HepG2 (cell line): Measurements from ENCODE around the gene LRRC45. TPM values are rescaled to one million over a fixed set of nuclear protein-coding genes. Genes with fewer than 3 reads are reported as not detected.

Source experiments
- BHLHE40 ChIP-seq: IDR thresholded peaks from 2 replicates; pipeline ENCODE4 v1.6.1; 2011; ENCODE audit warnings: low read length, improper control_type of control experiment
- FOXC1 ChIP-seq: sonication (generic); formaldehyde crosslinking; IDR thresholded peaks from 2 replicates; pipeline ENCODE4 v1.8.0; 2022; ENCODE audit warnings: mild to moderate bottlenecking, missing genetic modification reagents, borderline replicate concordance
- PHF20 ChIP-seq: sonication (generic); formaldehyde crosslinking; IDR thresholded peaks from 2 replicates; pipeline ENCODE4 v1.5.0; 2020; ENCODE audit warnings: mild to moderate bottlenecking, missing genetic modification reagents
- RBAK ChIP-seq: sonication (generic); formaldehyde crosslinking; IDR thresholded peaks from 2 replicates; pipeline ENCODE4 v1.5.1; 2020; ENCODE audit warnings: mild to moderate bottlenecking, missing genetic modification reagents
- ZBTB40 ChIP-seq, 2 experiments: fragments of 450-650 bp in 1 of 2; sonication (generic) in 1 of 2; formaldehyde crosslinking in 1 of 2; IDR thresholded peaks; 2 replicates each; pipeline versions ENCODE4 v1.6.1 to v1.8.0; 2016 to 2022; ENCODE audit warnings: antibody characterized with exemption in 1 of 2, mild to moderate bottlenecking in 1 of 2, missing genetic modification reagents in 1 of 2
- ZC3H4 ChIP-seq: sonication (generic); formaldehyde crosslinking; IDR thresholded peaks from 2 replicates; pipeline ENCODE4 v1.4.0; 2020; ENCODE audit warnings: missing genetic modification reagents, borderline replicate concordance
- ZNF235 ChIP-seq: sonication (generic); formaldehyde crosslinking; IDR thresholded peaks from 2 replicates; pipeline ENCODE4 v1.8.1; 2023; ENCODE audit warnings: mild to moderate bottlenecking, missing genetic modification reagents, borderline replicate concordance
- ZNF567 ChIP-seq: sonication (generic); formaldehyde crosslinking; IDR thresholded peaks from 2 replicates; pipeline ENCODE4 v1.8.1; 2023; ENCODE audit warnings: mild to moderate bottlenecking, missing genetic modification reagents, borderline replicate concordance
- ZNF609 ChIP-seq: sonication (generic); formaldehyde crosslinking; IDR thresholded peaks from 2 replicates; pipeline ENCODE4 v1.4.0; 2020; ENCODE audit warnings: mild to moderate bottlenecking, missing genetic modification reagents, borderline replicate concordance
- ZNF7 ChIP-seq: IDR thresholded peaks from 2 replicates; pipeline ENCODE4 v1.6.1; 2016; ENCODE audit warnings: missing biosample characterization, missing genetic modification reagents
- ZZZ3 ChIP-seq: sonication (generic); formaldehyde crosslinking; IDR thresholded peaks from 2 replicates; pipeline ENCODE4 v1.4.0; 2020; ENCODE audit warnings: missing genetic modification reagents, mild to moderate bottlenecking, borderline replicate concordance
- polyA plus RNA-seq, 8 experiments: library from polyadenylated mRNA; depleted of rRNA in 3 of 8; stranded (reverse) in 7 of 8; unstranded in 1 of 8; fragments of >200 nt; fragmentation: Illumina TruSeq in 4 of 8; extraction: Trizol in 4 of 8; gene quantifications; 2 replicates each; pipeline versions ENCODE4 v1.2.1 to v1.2.3, GENCODE V29; 2011 to 2016; ENCODE audit warnings: low read depth in 4 of 8, missing spikeins in 1 of 8, mixed read lengths in 1 of 8; ENCODE audit not compliant: insufficient read depth in 1 of 8
- total RNA-seq, 5 experiments: library from RNA; depleted of rRNA; stranded (reverse); fragments of >200 nt; fragmentation: Illumina TruSeq; extraction: Trizol; gene quantifications; 2 replicates each; pipeline ENCODE4 v1.2.3, GENCODE V29; 2016; ENCODE audit warnings: low read depth in 1 of 5
- TF ChIP-seq, protein P1 (sequence below): IDR thresholded peaks from 2 replicates; pipeline ENCODE4 v1.6.1; 2016; ENCODE audit warnings: control low read depth

LRRC45 gene
- total and polyA plus RNA-seq, 2 of the 13 experiments (the other 11 are each of a cell fraction or from before 2014, with no cell fraction given), result 11.6 to 48.1 TPM

- TF ChIP-seq ZBTB40 (IDR thresholded peaks at IDR 0.05), result no peak
- peak; percentile 69; the same call in 1 of the 2 replicates for TF ChIP-seq ZBTB40 (CRISPR knock-in tag; IDR thresholded peaks at IDR 0.05)
- TF ChIP-seq ZNF235 (CRISPR knock-in tag), result no peak
- TF ChIP-seq ZNF609 (CRISPR knock-in tag), result peak; percentile 64
- TF ChIP-seq BHLHE40, result peak; percentile 70
- TF ChIP-seq, protein P1, sequence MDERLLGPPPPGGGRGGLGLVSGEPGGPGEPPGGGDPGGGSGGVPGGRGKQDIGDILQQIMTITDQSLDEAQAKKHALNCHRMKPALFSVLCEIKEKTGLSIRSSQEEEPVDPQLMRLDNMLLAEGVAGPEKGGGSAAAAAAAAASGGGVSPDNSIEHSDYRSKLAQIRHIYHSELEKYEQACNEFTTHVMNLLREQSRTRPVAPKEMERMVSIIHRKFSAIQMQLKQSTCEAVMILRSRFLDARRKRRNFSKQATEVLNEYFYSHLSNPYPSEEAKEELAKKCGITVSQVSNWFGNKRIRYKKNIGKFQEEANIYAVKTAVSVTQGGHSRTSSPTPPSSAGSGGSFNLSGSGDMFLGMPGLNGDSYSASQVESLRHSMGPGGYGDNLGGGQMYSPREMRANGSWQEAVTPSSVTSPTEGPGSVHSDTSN, result no peak
- no peak for TF ChIP-seq ZZZ3
- peak; percentile 87 for TF ChIP-seq FOXC1
- TF ChIP-seq PHF20 (CRISPR knock-in tag), result peak; percentile 75
- no peak for TF ChIP-seq RBAK (CRISPR knock-in tag)
- no peak for TF ChIP-seq ZC3H4
- TF ChIP-seq ZNF567 (CRISPR knock-in tag), result 0 out of 2 replicates have a peak, but pooled peaks have one; percentile 86
- TF ChIP-seq ZNF7, result no peak
Measured at GRCh38 chr17:82037092-82037888, 14.2 kb downstream of the LRRC45 start, which contains the start of gene DCXR (continued).
